Airway epithelial cell (primary cell): ENCODE measurements around the gene SLC44A4. TPM values are rescaled to one million over a fixed set of nuclear protein-coding genes. Genes with fewer than 3 reads are reported as not detected.

Experiments used
- total RNA-seq: library from RNA; depleted of rRNA; stranded (reverse); fragments of >200 nt; gene quantifications from 2 replicates; pipeline ENCODE4 v1.2.3, GENCODE V29; 2015

SLC44A4 gene
- total RNA-seq, result 4.2 and 7.5 TPM in 2 replicates

GRCh38 chr6:31878726-31879125 lies at the start of gene SLC44A4:
Gene SLC44A4 (minus strand): TSS chr6:31878997. CDS start chr6:31878980, 17 bp downstream.

GRCh38 chr6:31927242-31927862 lies 48.6 kb upstream of the SLC44A4 start, which contains the start of gene C2:
Gene C2 (plus strand): TSS chr6:31927717. CDS start chr6:31927753, 36 bp downstream.

DNA sequence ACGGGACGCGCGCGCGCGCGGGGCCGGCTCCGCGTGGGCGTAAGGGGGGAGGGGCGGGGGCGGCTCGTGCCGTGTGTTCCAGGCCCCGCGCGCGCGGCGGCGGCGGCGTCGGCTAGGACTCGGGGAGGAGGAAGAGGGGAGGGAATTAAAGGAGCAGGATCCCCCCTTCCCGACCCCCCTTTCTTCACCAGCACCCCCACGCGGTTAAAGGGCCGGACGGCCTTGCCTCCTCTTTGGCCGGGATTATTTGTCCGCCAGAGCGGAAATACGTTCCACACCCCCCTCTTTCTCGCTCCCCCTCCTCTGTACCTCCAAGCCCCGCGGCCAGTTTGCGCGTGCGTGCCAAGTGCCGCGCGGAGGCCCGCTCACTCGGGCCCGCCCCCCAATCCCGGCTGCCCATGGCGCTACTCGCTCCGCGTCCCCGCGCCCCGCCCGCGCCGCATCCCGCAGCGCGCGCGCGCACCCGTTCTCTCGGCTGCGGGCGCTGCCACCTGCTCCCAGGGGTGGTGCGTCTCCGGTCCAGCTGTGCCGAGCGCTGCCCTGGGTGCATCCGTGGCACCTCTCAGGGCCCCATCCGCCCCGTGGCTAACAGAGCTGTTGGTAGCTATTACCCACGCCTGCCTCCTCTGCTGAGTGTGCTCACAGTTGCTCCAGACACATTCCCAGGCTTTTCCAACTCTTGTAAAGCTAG lies 23.3 kb upstream of the SLC44A4 start, which contains the start of gene ZBTB12:
Gene ZBTB12 (minus strand): TSS at position 134 of the 691 bp plus-strand sequence. CDS start 781 bp downstream, outside the sequence.

DNA sequence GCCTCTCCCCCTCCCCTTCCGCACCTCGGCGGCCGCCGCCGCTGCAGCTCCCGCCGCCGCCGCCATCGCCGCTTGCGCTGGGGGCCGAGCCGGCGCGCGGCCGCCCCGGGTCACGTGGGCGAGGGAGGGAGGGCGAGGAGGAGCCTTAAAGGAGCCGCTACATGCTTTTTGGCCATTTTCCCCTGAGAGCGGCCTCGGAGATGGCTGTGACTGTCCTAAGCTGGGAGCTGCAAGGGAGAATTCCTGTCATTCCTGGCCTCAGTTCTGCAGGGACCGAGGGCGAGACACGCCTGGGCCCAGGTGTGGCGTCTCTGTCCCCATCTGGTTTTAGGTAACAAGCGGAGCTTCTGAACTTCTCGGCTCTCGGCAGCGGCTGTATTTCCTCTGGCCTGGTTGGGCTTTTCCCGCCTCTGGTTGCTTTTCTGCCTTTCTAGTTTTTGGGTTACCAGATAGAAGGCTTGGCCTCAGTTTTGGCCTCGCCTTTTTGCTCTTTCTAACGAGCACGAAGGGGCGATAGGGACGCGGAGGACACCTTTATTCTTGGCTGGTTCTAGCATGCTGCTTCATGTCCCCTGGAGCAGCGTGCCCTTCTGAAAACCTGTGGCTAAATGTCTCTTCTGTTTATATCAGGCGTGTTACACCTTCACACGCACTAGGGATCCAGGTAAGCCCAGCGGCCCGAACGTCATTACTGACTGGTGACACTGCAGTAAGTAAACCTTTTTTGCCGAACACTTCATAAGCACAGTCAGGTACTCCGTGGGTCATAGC lies 19.0 kb upstream of the SLC44A4 start, which contains the start of gene EHMT2:
Gene EHMT2 (minus strand): TSS at position 87 of the 771 bp plus-strand sequence. CDS start 21 bp downstream, at position 66.

DNA sequence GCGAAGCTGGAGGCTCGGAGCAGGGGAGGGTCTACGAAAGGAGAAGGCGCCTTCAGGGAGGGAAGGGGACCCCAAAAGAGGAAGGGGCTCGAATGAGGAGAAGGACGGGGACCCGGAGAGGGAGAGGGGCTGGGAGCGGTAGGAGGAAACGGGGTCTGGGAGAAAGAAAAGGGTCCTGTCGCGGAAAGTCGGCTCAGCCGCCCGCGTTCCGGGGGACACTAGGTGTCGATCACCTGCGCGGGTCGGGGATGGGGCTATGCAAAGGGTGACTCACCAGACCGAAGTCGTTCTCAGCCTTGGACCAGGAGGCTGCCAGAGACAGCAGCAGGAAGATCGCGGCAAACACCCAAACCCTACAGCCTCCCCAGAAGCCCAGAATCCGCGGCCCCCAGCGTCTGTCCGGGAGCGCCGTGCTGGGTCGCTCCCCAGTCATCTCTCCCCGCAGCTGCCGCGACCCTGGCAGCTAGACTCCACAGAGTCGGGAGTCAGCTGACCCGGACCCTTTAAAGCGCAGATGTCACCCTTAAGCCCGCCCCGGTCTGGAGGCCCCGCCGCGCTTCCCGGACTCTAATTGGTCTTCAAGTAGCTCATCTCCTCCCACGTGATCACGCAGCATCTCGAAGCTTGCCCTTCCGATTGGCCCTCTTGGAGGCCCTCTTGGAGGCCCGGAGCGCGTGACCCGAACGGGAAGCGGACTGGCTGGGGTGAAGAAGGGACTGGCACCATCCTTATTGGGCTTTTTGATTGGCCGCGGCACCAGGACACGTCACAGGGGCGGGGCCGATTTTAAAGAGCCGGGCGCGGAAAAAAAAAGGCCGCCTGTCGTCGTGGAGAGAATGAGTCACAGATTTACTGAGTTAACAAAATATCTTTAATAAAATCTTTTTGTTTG lies 16.2 kb downstream of the SLC44A4 start, which contains the start of gene NEU1:
Gene NEU1 (minus strand): TSS at position 478 of the 892 bp plus-strand sequence. CDS start 45 bp downstream, at position 433.

GRCh38 chr6:31827286-31828079 lies 51.3 kb downstream of the SLC44A4 start, which contains the start of gene HSPA1B:
Gene HSPA1B (plus strand): TSS chr6:31827738. CDS start chr6:31827951, 213 bp downstream.

GRCh38 chr6:31815025-31815838 lies 63.6 kb downstream of the SLC44A4 start, which contains the start of the genes HSPA1A and HSPA1L:
Gene HSPA1A (plus strand): TSS chr6:31815543. CDS start chr6:31815757, 214 bp downstream.
Gene HSPA1L (minus strand): TSS chr6:31815283. CDS start chr6:31811972, 3,311 bp downstream.

Other genes with a start within 250 kb of the SLC44A4 start
- 200 and 272 TPM in 2 replicates for gene BAG6, start 226.3 kb downstream of the SLC44A4 start, total RNA-seq
- gene APOM, start 223.1 kb downstream of the SLC44A4 start, total RNA-seq, result 2.3 and 3.9 TPM in 2 replicates
- 17.0 and 18.1 TPM in 2 replicates for gene C6orf47, start 218.2 kb downstream of the SLC44A4 start, total RNA-seq
- 14.5 and 14.7 TPM in 2 replicates for gene GPANK1, start 214.0 kb downstream of the SLC44A4 start, total RNA-seq
- gene CSNK2B, start 212.9 kb downstream of the SLC44A4 start, total RNA-seq, result 236 and 271 TPM in 2 replicates
- gene LY6G5B, start 209.0 kb downstream of the SLC44A4 start, total RNA-seq, result 0.60 and 2.1 TPM in 2 replicates
- 0.42 and 0.79 TPM in 2 replicates for gene LY6G5C, start 197.9 kb downstream of the SLC44A4 start, total RNA-seq
- gene ABHD16A, start 175.7 kb downstream of the SLC44A4 start, total RNA-seq, result 26.8 and 31.6 TPM in 2 replicates
- not detected in 2 replicates for gene LY6G6F, start 172.1 kb downstream of the SLC44A4 start, total RNA-seq
- gene LY6G6D, start 163.6 kb downstream of the SLC44A4 start, total RNA-seq, result not detected in 2 replicates
- 1.5 and 3.7 TPM in 2 replicates for gene LY6G6C, start 157.3 kb downstream of the SLC44A4 start, total RNA-seq
- gene MPIG6B, start 155.6 kb downstream of the SLC44A4 start, total RNA-seq, result 0.49 TPM in 1 of 2 replicates, not detected in the other
- 28.1 and 43.2 TPM in 2 replicates for gene DDAH2, start 149.7 kb downstream of the SLC44A4 start, total RNA-seq
- gene CLIC1, start 142.5 kb downstream of the SLC44A4 start, total RNA-seq, result 445 and 657 TPM in 2 replicates
- gene MSH5, start 139.0 kb downstream of the SLC44A4 start, total RNA-seq, result 10.5 and 12.6 TPM in 2 replicates
- gene SAPCD1, start 116.3 kb downstream of the SLC44A4 start, total RNA-seq, result 0.63 and 2.0 TPM in 2 replicates
- 1.6 and 2.8 TPM in 2 replicates for gene VWA7, start 101.7 kb downstream of the SLC44A4 start, total RNA-seq
- 109 and 115 TPM in 2 replicates for gene VARS1, start 83.2 kb downstream of the SLC44A4 start, total RNA-seq
- 73.8 and 83.4 TPM in 2 replicates for gene LSM2, start 72.0 kb downstream of the SLC44A4 start, total RNA-seq
- gene HSPA1L, start 63.7 kb downstream of the SLC44A4 start, total RNA-seq, result 0.14 and 0.21 TPM in 2 replicates
- 85.4 and 93.2 TPM in 2 replicates for gene HSPA1A, start 63.5 kb downstream of the SLC44A4 start, total RNA-seq
- gene HSPA1B, start 51.3 kb downstream of the SLC44A4 start, total RNA-seq, result 172 and 180 TPM in 2 replicates
- gene NEU1, start 16.2 kb downstream of the SLC44A4 start, total RNA-seq, result 34.1 and 39.3 TPM in 2 replicates
- gene EHMT2, start 18.7 kb upstream of the SLC44A4 start, total RNA-seq, result 29.7 and 35.3 TPM in 2 replicates
- 0.46 and 0.99 TPM in 2 replicates for gene ZBTB12, start 23.1 kb upstream of the SLC44A4 start, total RNA-seq
- 0.21 TPM in 1 of 2 replicates, not detected in the other for gene C2, start 48.7 kb upstream of the SLC44A4 start, total RNA-seq
- gene CFB, start 67.1 kb upstream of the SLC44A4 start, total RNA-seq, result 3.1 and 3.9 TPM in 2 replicates
- gene NELFE, start 80.0 kb upstream of the SLC44A4 start, total RNA-seq, result 77.9 and 106 TPM in 2 replicates
- 42.3 and 66.5 TPM in 2 replicates for gene SKIC2, start 80.2 kb upstream of the SLC44A4 start, total RNA-seq
- 16.1 and 17.8 TPM in 2 replicates for gene DXO, start 93.1 kb upstream of the SLC44A4 start, total RNA-seq
- 0.05 and 1.1 TPM in 2 replicates for gene C4A, start 103.1 kb upstream of the SLC44A4 start, total RNA-seq
- gene C4B, start 135.8 kb upstream of the SLC44A4 start, total RNA-seq, result 0.09 and 1.1 TPM in 2 replicates
- 0.28 TPM in 1 of 2 replicates, not detected in the other for gene CYP21A2, start 159.4 kb upstream of the SLC44A4 start, total RNA-seq
- gene TNXB, start 230.3 kb upstream of the SLC44A4 start, total RNA-seq, result under 0.01 and 0.05 TPM in 2 replicates
- gene ATF6B, start 249.2 kb upstream of the SLC44A4 start, total RNA-seq, result 20.4 and 29.6 TPM in 2 replicates